ENCODE data around the gene NUDT1.

Gene NUDT1

GRCh38 chr7:2253525-2254244 lies 11.7 kb downstream of the NUDT1 start:
- no peak overlapping the region for H3K4me3 ChIP-seq (ENCODE audit: control insufficient read depth in 1 of 7, extremely low read depth in 1 of 7, insufficient read depth in 4 of 7, low read depth in 2 of 7, low read length in 6 of 7)
- no peak for DNase-seq
- H3K27me3 ChIP-seq (replicated peaks in 2 of 5; ENCODE audit: control insufficient read depth in 4 of 5, insufficient read depth in 5 of 5, low read length in 4 of 5), result no peaks in the 10 kb centered on the region
- POLR2A ChIA-PET, result no interaction called here
- CTCF ChIA-PET, result interaction anchor here (1.3 kb wide), 1 partner anchor 12 kb away, joined by 3 read pairs; no protein-coding TSS in a partner anchor
- peaks cover 3 to 63% (median 11%) of the 10 kb centered on the region in 4 experiments for H3K36me3 ChIP-seq (ENCODE audit: control insufficient read depth in 4 of 4, insufficient read depth in 4 of 4, low read length in 3 of 4)
- H3K4me1 ChIP-seq (ENCODE audit: control extremely low read depth in 1 of 4, control insufficient read depth in 4 of 4, insufficient read depth in 4 of 4, low read length in 3 of 4), result peaks cover 4 to 37% (median 27%) of the 10 kb centered on the region in 4 experiments
- no peaks in the 10 kb centered on the region for H3K9me3 ChIP-seq (ENCODE audit: control extremely low read depth in 1 of 5, control insufficient read depth in 4 of 5, insufficient read depth in 2 of 5, low read depth in 1 of 5, low read length in 4 of 5)
- WGBS (ENCODE audit: insufficient coverage), result 93% methylated on average over 32 of the region's 32 CpGs
- H3K27ac ChIP-seq (ENCODE audit: insufficient read depth in 1 of 2, low read depth in 1 of 2, low read length in 2 of 2, poor library complexity in 1 of 2, severe bottlenecking in 2 of 2), result no peak overlapping the region

GRCh38 chr7:2254429-2255144 lies 12.6 kb downstream of the NUDT1 start:
- H3K27me3 ChIP-seq (replicated peaks in 2 of 5; ENCODE audit: control insufficient read depth in 4 of 5, insufficient read depth in 5 of 5, low read length in 4 of 5), result no peaks in the 10 kb centered on the region
- 97% methylated on average over 31 of the region's 31 CpGs for WGBS (ENCODE audit: insufficient coverage)
- no peak overlapping the region for H3K27ac ChIP-seq (ENCODE audit: insufficient read depth in 1 of 2, low read depth in 1 of 2, low read length in 2 of 2, poor library complexity in 1 of 2, severe bottlenecking in 2 of 2)
- POLR2A ChIA-PET, result no interaction called here
- no peak overlapping the region for H3K4me3 ChIP-seq (ENCODE audit: control insufficient read depth in 1 of 7, extremely low read depth in 1 of 7, insufficient read depth in 4 of 7, low read depth in 2 of 7, low read length in 6 of 7)
- H3K4me1 ChIP-seq (ENCODE audit: control extremely low read depth in 1 of 4, control insufficient read depth in 4 of 4, insufficient read depth in 4 of 4, low read length in 3 of 4), result peaks cover 0 to 28% (median 18%) of the 10 kb centered on the region in 4 experiments
- H3K36me3 ChIP-seq (ENCODE audit: control insufficient read depth in 4 of 4, insufficient read depth in 4 of 4, low read length in 3 of 4), result peaks cover 3 to 68% (median 11%) of the 10 kb centered on the region in 4 experiments
- DNase-seq, result no peak
- CTCF ChIA-PET, result interaction anchor here (1.1 to 1.3 kb wide), 2 partner anchors 13 to 16 kb away, joined by 3 read pairs; no protein-coding TSS in a partner anchor
- H3K9me3 ChIP-seq (ENCODE audit: control extremely low read depth in 1 of 5, control insufficient read depth in 4 of 5, insufficient read depth in 2 of 5, low read depth in 1 of 5, low read length in 4 of 5), result no peaks in the 10 kb centered on the region

- ChIA-PET CTCF (interaction anchor here (1.1 kb wide), 1 partner anchor 17 kb away, joined by 3 read pairs; no protein-coding TSS in a partner anchor), POLR2A (no interaction called here)
- no peak overlapping the region for H3K27ac ChIP-seq (ENCODE audit: insufficient read depth in 1 of 2, low read depth in 1 of 2, low read length in 2 of 2, poor library complexity in 1 of 2, severe bottlenecking in 2 of 2)
- H3K27me3 ChIP-seq (replicated peaks in 2 of 5; ENCODE audit: control insufficient read depth in 4 of 5, insufficient read depth in 5 of 5, low read length in 4 of 5), result no peaks in the 10 kb centered on the region
- H3K9me3 ChIP-seq (ENCODE audit: control extremely low read depth in 1 of 5, control insufficient read depth in 4 of 5, insufficient read depth in 2 of 5, low read depth in 1 of 5, low read length in 4 of 5), result no peaks in the 10 kb centered on the region
- H3K4me1 ChIP-seq (ENCODE audit: control extremely low read depth in 1 of 4, control insufficient read depth in 4 of 4, insufficient read depth in 4 of 4, low read length in 3 of 4), result peaks cover 0 to 21% (median 13%) of the 10 kb centered on the region in 4 experiments
- WGBS (ENCODE audit: insufficient coverage), result 94% methylated on average over 24 of the region's 33 CpGs
- no peak overlapping the region for H3K4me3 ChIP-seq (ENCODE audit: control insufficient read depth in 1 of 7, extremely low read depth in 1 of 7, insufficient read depth in 4 of 7, low read depth in 2 of 7, low read length in 6 of 7)
- peaks cover 3 to 73% (median 11%) of the 10 kb centered on the region in 4 experiments for H3K36me3 ChIP-seq (ENCODE audit: control insufficient read depth in 4 of 4, insufficient read depth in 4 of 4, low read length in 3 of 4)
- no peak for DNase-seq
Observed at GRCh38 chr7:2255145-2256139, 13.4 kb downstream of the NUDT1 start.

- 98% methylated on average over 41 of the region's 44 CpGs for WGBS (ENCODE audit: insufficient coverage)
- Histone ChIP-seq H3K36me3 (ENCODE audit: control insufficient read depth in 4 of 4, insufficient read depth in 4 of 4, low read length in 3 of 4) (peaks cover 1 to 70% (median 10%) of the 10 kb centered on the region in 4 experiments), H3K27me3 (replicated peaks in 2 of 5; ENCODE audit: control insufficient read depth in 4 of 5, insufficient read depth in 5 of 5, low read length in 4 of 5) (no peaks in the 10 kb centered on the region), H3K27ac (ENCODE audit: insufficient read depth in 1 of 2, low read depth in 1 of 2, low read length in 2 of 2, poor library complexity in 1 of 2, severe bottlenecking in 2 of 2) (no peak overlapping the region), H3K4me3 (ENCODE audit: control insufficient read depth in 1 of 7, extremely low read depth in 1 of 7, insufficient read depth in 4 of 7, low read depth in 2 of 7, low read length in 6 of 7) (no peak overlapping the region), H3K9me3 (ENCODE audit: control extremely low read depth in 1 of 5, control insufficient read depth in 4 of 5, insufficient read depth in 2 of 5, low read depth in 1 of 5, low read length in 4 of 5) (no peaks in the 10 kb centered on the region), H3K4me1 (ENCODE audit: control extremely low read depth in 1 of 4, control insufficient read depth in 4 of 4, insufficient read depth in 4 of 4, low read length in 3 of 4) (peaks cover 0 to 21% (median 14%) of the 10 kb centered on the region in 4 experiments)
- ChIA-PET CTCF (no interaction called here), POLR2A (no interaction called here)
- no peak for DNase-seq
Observed at GRCh38 chr7:2256306-2257045, 14.4 kb downstream of the NUDT1 start.

- ChIA-PET POLR2A (no interaction called here), CTCF (no interaction called here)
- Histone ChIP-seq H3K27ac (ENCODE audit: insufficient read depth in 1 of 2, low read depth in 1 of 2, low read length in 2 of 2, poor library complexity in 1 of 2, severe bottlenecking in 2 of 2) (no peak overlapping the region), H3K4me3 (ENCODE audit: control insufficient read depth in 1 of 7, extremely low read depth in 1 of 7, insufficient read depth in 4 of 7, low read depth in 2 of 7, low read length in 6 of 7) (no peak overlapping the region), H3K27me3 (replicated peaks in 2 of 5; ENCODE audit: control insufficient read depth in 4 of 5, insufficient read depth in 5 of 5, low read length in 4 of 5) (no peaks in the 10 kb centered on the region), H3K9me3 (ENCODE audit: control extremely low read depth in 1 of 5, control insufficient read depth in 4 of 5, insufficient read depth in 2 of 5, low read depth in 1 of 5, low read length in 4 of 5) (no peaks in the 10 kb centered on the region), H3K36me3 (ENCODE audit: control insufficient read depth in 4 of 4, insufficient read depth in 4 of 4, low read length in 3 of 4) (peaks cover 0 to 69% (median 9%) of the 10 kb centered on the region in 4 experiments), H3K4me1 (ENCODE audit: control extremely low read depth in 1 of 4, control insufficient read depth in 4 of 4, insufficient read depth in 4 of 4, low read length in 3 of 4) (peaks cover 0 to 21% (median 15%) of the 10 kb centered on the region in 4 experiments)
- no peak for DNase-seq
- WGBS (ENCODE audit: insufficient coverage), result 97% methylated on average over 35 of the region's 38 CpGs
Observed at GRCh38 chr7:2257046-2257551, 15.1 kb downstream of the NUDT1 start.

GRCh38 chr7:2257651-2258050 lies 15.6 kb downstream of the NUDT1 start:
- H3K36me3 ChIP-seq (ENCODE audit: control insufficient read depth in 4 of 4, insufficient read depth in 4 of 4, low read length in 3 of 4), result peaks cover 0 to 74% (median 9%) of the 10 kb centered on the region in 4 experiments
- peaks cover 0 to 16% (median 12%) of the 10 kb centered on the region in 4 experiments for H3K4me1 ChIP-seq (ENCODE audit: control extremely low read depth in 1 of 4, control insufficient read depth in 4 of 4, insufficient read depth in 4 of 4, low read length in 3 of 4)
- no peak for DNase-seq
- 98% methylated on average over 12 of the region's 17 CpGs for WGBS (ENCODE audit: insufficient coverage)
- H3K4me3 ChIP-seq (ENCODE audit: control insufficient read depth in 1 of 7, extremely low read depth in 1 of 7, insufficient read depth in 4 of 7, low read depth in 2 of 7, low read length in 6 of 7), result no peak overlapping the region
- no peak overlapping the region for H3K27ac ChIP-seq (ENCODE audit: insufficient read depth in 1 of 2, low read depth in 1 of 2, low read length in 2 of 2, poor library complexity in 1 of 2, severe bottlenecking in 2 of 2)
- CTCF ChIA-PET, result no interaction called here
- no peaks in the 10 kb centered on the region for H3K9me3 ChIP-seq (ENCODE audit: control extremely low read depth in 1 of 5, control insufficient read depth in 4 of 5, insufficient read depth in 2 of 5, low read depth in 1 of 5, low read length in 4 of 5)
- POLR2A ChIA-PET, result no interaction called here
- H3K27me3 ChIP-seq (replicated peaks in 2 of 5; ENCODE audit: control insufficient read depth in 4 of 5, insufficient read depth in 5 of 5, low read length in 4 of 5), result no peaks in the 10 kb centered on the region

Data from common myeloid progenitor, CD34-positive (primary cell).